DMS 273 (cell line): Measurements from ENCODE around the gene STX7.

Source experiments
- DNase-seq: peaks from one replicate; lab custom pipeline; 2025; ENCODE audit not compliant: unreplicated experiment; lab: John Stamatoyannopoulos, UW

STX7 gene

GRCh38 chr6:132506869-132507808 lies 5.8 kb downstream of the STX7 start:
- no peak for DNase-seq

- DNase-seq, result no peak
These were observed 6.5 kb downstream of the STX7 start for GRCh38 chr6:132506461-132506860.

GRCh38 chr6:132505158-132505557 lies 7.8 kb downstream of the STX7 start:
- no peak for DNase-seq

GRCh38 chr6:132504757-132505156 lies 8.2 kb downstream of the STX7 start:
- DNase-seq, result no peak

- no peak for DNase-seq
These were observed 13.2 kb downstream of the STX7 start for GRCh38 chr6:132499757-132500156.

GRCh38 chr6:132498638-132499037 lies 14.3 kb downstream of the STX7 start:
- DNase-seq, result no peak

GRCh38 chr6:132496519-132497180 lies 16.3 kb downstream of the STX7 start:
- DNase-seq, result no peak

- DNase-seq, result no peak
These were observed 17.3 kb downstream of the STX7 start for GRCh38 chr6:132495604-132496079.

- DNase-seq, result no peak
These were observed 18.0 kb downstream of the STX7 start for GRCh38 chr6:132494954-132495353.

- no peak for DNase-seq
These were observed 21.0 kb downstream of the STX7 start for GRCh38 chr6:132491881-132492280.

GRCh38 chr6:132491303-132491702 lies 21.6 kb downstream of the STX7 start:
- no peak for DNase-seq

- DNase-seq, result no peak
These were observed 22.3 kb downstream of the STX7 start for GRCh38 chr6:132490478-132491204.

GRCh38 chr6:132490024-132490423 lies 22.9 kb downstream of the STX7 start:
- DNase-seq, result no peak

GRCh38 chr6:132489376-132489775 lies 23.5 kb downstream of the STX7 start:
- DNase-seq, result no peak

- no peak for DNase-seq
These were observed 25.2 kb downstream of the STX7 start for GRCh38 chr6:132487762-132488161.

- no peak for DNase-seq
These were observed 28.3 kb downstream of the STX7 start for GRCh38 chr6:132484680-132485018.

GRCh38 chr6:132483779-132484679 lies 28.9 kb downstream of the STX7 start:
- DNase-seq, result peak; percentile 82

GRCh38 chr6:132482581-132482980 lies 30.3 kb downstream of the STX7 start:
- DNase-seq, result no peak

- DNase-seq, result no peak
These were observed 31.7 kb downstream of the STX7 start for GRCh38 chr6:132481189-132481588.

GRCh38 chr6:132479131-132479530 lies 33.8 kb downstream of the STX7 start:
- no peak for DNase-seq

- no peak for DNase-seq
These were observed 34.2 kb downstream of the STX7 start for GRCh38 chr6:132478674-132479073.
